ENCODE measurements around the gene PRR7.

The PRR7 gene

GRCh38 chr5:177435847-177436536, 10.6 kb upstream of the PRR7 start:
- DNase-seq (ENCODE audit: low read depth, low spot score) = no peak

- no peak for DNase-seq (ENCODE audit: low read depth, low spot score)
These were observed 9.0 kb upstream of the PRR7 start for GRCh38 chr5:177437623-177438022.

- DNase-seq (ENCODE audit: low read depth, low spot score) = no peak
These were observed 8.1 kb upstream of the PRR7 start for GRCh38 chr5:177438468-177438867.

- DNase-seq (ENCODE audit: low read depth, low spot score) = no peak
These were observed 7.0 kb upstream of the PRR7 start for GRCh38 chr5:177439518-177440053.

DNA sequence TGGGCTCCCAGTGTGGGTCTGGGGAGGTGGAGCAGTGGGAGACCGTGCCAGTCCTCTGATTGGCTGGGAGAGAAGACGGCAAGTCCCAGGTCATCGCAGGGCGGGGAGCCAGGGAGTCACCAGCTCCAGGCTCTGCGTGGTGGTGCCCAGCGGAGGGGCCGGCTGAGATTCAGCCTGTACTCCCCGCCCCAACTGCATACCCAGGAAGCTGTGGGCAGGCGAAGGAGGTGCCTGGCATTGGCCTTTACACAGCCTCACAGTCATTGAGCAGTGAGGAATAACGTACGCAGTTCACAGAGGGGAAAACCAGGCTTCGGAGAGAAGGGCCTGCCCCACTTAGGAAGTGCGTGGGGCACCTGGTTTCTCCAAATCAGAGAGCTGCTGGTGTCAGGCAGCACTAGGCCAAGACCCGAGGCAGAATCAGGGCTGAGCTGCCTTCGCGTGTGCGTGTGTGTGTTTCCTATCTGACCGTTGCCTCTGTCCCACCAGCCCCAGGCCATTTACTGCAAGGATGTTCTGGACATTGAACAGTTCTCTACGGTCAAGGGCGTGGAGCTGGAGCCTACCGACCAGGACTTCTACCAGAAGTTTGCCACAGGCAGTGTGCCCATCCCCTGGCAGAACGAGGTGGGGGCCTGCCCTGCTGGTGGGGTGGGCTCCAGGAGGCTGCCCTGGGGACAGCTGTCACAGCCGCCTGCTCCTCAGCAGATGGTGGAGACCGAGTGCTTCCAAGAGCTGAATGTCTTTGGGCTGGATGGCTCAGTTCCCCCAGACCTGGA, 6.2 kb upstream of the PRR7 start:
- DNase-seq (ENCODE audit: low read depth, low spot score) = no peak

DNA sequence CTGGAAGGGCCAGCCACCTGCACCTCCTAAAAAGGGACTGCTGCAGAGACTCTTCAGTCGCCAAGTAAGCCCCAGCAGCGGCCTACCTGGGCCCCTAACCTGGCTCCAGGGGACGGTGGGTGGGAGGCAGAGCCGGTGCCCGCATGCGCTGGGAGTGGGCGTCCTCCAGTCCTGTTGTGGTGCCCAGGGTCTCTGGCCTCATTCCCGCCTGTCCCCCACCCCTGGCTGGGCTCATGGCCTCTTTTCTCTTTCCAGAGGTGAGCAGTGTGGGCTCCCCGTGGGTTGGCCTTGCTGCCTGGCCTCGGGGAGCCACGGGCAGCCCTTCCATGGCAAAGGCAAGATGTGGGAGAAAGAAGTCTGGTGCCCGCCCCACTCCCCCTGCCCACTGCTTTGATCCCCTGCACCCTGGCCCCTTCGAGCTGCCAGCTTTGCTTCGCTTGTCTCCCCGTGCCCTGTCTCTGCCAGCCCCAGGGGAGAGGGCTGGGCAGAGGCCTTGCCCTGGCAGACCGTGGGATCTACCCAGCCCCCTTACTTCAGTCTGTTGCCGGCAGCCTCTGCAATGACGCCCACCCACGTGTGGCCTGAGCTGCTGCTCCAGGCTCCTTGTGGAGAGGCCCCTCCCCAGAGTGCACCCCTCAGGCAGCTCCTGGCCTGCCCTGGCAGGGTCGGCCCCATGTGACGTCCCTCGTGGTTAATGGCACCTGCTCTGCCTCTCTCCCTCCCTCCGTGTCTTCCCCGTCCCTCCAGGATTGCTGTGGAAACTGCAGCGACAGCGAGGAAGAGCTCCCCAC, 5.4 kb upstream of the PRR7 start:
- no peak for DNase-seq (ENCODE audit: low read depth, low spot score)

DNA sequence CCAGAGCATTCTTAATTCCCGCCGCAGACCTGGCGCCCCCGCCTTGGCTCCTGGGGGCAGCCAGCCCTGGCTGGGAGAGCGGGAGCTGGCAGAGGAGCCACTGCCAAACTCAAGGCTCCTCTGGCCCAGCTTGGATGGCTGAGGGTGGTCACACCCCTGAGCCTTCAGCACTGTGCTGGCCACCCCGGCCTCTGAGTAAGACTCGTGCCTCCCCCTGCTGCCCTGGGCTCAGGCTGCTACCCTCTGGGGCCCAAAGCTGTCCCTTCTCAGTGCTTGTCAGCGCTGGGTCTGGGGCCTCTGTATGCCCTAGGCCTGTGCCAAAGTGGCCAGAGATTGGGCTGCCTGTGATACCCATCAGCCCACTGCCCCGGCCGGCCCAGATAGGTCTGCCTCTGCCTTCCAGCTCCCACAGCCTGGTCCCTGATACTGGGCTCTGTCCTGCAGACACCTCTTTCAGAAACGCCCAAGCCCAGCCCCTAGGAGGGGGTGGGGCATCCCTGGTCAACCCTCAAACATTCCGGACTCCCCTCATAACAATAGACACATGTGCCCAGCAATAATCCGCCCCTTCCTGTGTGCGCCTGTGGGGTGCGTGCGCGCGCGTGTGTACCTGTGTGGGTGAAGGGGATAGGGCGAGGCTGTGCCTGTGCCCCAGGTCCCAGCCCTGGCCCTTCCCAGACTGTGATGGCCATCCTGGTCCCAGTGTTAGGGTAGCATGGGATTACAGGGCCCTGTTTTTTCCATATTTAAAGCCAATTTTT, 4.4 kb upstream of the PRR7 start:
- DNase-seq (ENCODE audit: low read depth, low spot score) = no peak

GRCh38 chr5:177443144-177443983, 3.2 kb upstream of the PRR7 start:
- DNase-seq (ENCODE audit: low read depth, low spot score) = no peak

GRCh38 chr5:177444106-177445051, 2.2 kb upstream of the PRR7 start:
- no peak for DNase-seq (ENCODE audit: low read depth, low spot score)

- DNase-seq (ENCODE audit: low read depth, low spot score) = no peak
These were observed 1.3 kb upstream of the PRR7 start for GRCh38 chr5:177445052-177445916.

- no peak for DNase-seq (ENCODE audit: low read depth, low spot score)
These were observed 756 bp upstream of the PRR7 start for GRCh38 chr5:177445917-177446199.

DNA sequence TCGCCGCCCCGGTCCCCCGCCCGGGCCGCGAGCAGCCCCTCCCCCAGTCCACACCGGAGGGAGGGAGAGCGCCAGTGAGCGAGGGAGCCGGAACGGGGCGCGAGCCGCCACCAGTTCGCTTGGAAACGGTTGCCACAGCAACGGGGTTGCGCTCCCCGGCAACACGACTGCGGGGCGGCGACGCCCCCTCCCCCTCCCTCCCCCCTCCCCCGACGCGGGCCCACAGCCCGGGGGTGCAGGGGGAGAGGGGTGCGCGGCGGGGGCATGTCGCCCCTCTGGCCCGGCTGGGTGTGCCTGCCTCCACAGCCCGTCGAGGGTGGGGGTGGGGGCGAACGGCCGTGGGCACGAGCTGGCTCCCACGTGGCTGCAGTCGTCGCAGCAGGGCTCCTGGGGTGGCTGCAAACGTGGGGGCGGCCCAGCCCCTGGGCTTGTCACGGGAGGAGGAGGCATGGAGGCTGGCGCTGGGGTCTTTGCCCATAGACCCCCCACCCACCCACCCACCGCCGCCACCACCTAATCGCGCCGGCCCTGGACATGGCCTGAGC, 524 bp downstream of the PRR7 start:
- DNase-seq (ENCODE audit: low read depth, low spot score) = no peak

- no peak for DNase-seq (ENCODE audit: low read depth, low spot score)
These were observed 1.1 kb downstream of the PRR7 start for GRCh38 chr5:177447611-177448243.

DNA sequence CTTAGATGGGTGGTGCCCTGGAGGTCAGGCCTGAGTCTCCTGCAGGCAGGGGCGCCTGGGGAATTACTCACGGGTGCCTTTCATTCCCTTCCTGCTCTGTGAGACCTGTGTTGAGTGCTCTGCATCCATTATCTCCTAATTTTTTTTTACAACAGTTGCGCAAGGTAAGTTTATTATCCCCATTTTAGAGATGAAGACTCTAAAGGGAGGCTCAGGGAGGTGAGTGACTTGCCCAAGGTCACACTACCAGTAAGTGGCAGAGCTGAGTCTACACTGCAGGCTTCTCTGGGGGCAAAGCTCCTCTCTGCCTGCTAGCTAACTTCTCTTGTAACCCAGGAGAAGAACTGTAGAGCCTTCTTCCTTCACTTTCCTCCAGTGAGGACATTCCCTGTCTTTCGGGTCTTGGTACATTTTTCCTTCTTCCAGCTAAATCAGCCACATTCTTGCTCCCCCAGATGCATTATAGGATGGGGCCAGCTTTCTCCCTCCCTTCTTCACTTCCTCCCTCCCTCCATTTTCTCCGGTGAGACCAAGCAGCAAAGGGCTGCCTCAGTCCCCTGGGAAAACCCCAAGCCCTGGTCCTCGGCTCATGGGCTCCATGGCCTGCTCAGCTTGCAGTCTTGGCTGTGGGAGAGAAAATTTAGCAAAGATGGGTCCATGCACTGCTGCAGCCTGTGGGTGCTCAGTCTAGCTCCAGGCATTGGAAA, 1.8 kb downstream of the PRR7 start:
- no peak for DNase-seq (ENCODE audit: low read depth, low spot score)

DNA sequence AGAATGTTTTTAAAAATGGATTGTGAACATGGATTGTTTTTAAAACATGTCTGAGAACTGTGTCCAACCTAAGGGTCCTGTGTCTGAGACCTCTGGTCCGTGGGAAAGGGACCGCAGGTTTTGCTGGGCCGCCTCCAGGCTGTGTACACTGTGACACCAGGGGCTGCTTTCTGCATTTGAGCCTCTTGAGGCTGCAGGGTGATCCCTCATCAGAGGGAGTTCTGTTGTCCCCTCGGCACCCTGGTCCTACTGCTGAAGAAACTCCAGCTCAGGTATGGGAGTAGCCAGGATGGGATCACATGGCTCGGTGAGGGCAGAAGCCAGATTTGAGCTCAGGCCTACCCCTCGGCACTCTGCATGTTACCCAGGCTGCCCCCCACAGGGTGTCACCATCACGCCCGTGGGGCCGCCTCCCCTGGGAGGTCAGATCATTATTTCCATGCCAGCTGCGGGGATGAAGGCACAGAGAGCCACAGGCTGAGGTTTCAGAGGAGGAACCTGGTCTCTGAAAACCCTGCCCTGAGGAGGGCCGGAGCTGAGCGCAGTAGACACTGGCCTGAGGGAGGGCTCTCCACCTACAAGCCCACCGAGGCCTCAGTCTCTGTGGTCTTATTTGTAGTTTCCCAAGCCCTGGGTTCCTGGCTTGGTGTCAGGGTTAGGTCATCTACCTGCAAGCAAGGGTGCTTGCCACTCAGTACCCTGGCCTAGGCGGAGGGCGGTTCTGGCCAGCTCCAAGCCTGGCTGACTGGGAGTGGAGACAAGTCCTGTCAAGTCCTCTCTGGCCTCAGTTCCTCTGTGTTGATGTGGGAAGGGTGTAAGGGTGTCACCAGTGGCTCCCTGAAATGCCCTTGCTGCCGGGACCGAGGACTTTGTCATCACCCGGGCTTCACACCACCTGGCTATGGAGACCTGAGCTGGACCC, 2.8 kb downstream of the PRR7 start:
- no peak for DNase-seq (ENCODE audit: low read depth, low spot score)

All from iPS DF 19.7 (cell line).